Mesendoderm (in vitro differentiated cells): ENCODE measurements around the gene METTL27.
A peak's percentile ranks its signal among the peaks of the same experiment; 100 is the strongest.

ENCODE experiments used
- DNase-seq: peaks from one replicate; pipeline ENCODE4 v3.0.0; 2013
- H2AK5ac ChIP-seq: 2 replicates; pipeline ENCODE4 v1.6.1; 2013; ENCODE audit warnings: low read length, inconsistent platforms
- H2BK120ac ChIP-seq: 2 replicates; pipeline ENCODE4 v1.6.1; 2013; ENCODE audit warnings: low read depth, mild to moderate bottlenecking, low read length, moderate library complexity, mixed read lengths
- H2BK15ac ChIP-seq: replicated peaks from 2 replicates; pipeline ENCODE4 v1.6.1; 2013; ENCODE audit warnings: low read depth, mild to moderate bottlenecking, moderate library complexity
- H2BK5ac ChIP-seq: 2 replicates; pipeline ENCODE4 v1.6.1; 2013; ENCODE audit warnings: low read length, inconsistent platforms
- H3K18ac ChIP-seq: 2 replicates; pipeline ENCODE4 v1.6.1; 2013; ENCODE audit warnings: mild to moderate bottlenecking, low read length, mixed read lengths
- H3K23ac ChIP-seq: one replicate; pipeline ENCODE4 v1.6.1; 2013; ENCODE audit warnings: low read length
- H3K27ac ChIP-seq: 2 replicates; pipeline ENCODE4 v1.5.1; 2013; ENCODE audit warnings: low read depth, mild to moderate bottlenecking, inconsistent platforms, low read length, moderate library complexity
- H3K27me3 ChIP-seq: 2 replicates; pipeline ENCODE4 v1.6.1; 2013; ENCODE audit warnings: low read length, control low read depth, mild to moderate bottlenecking, inconsistent platforms; ENCODE audit not compliant: insufficient read depth, poor library complexity
- H3K36me3 ChIP-seq: 2 replicates; pipeline ENCODE4 v1.6.1; 2013; ENCODE audit warnings: low read length, inconsistent platforms; ENCODE audit not compliant: control insufficient read depth, insufficient read depth
- H3K4ac ChIP-seq: one replicate; pipeline ENCODE4 v1.6.1; 2013; ENCODE audit warnings: low read depth, mild to moderate bottlenecking, low read length, moderate library complexity
- H3K4me1 ChIP-seq: 2 replicates; pipeline ENCODE4 v1.6.1; 2013; ENCODE audit warnings: low read depth, low read length, inconsistent platforms; ENCODE audit not compliant: control insufficient read depth
- H3K4me2 ChIP-seq: 2 replicates; pipeline ENCODE4 v1.6.1; 2013; ENCODE audit warnings: low read length
- H3K4me3 ChIP-seq: 2 replicates; pipeline ENCODE4 v1.5.1; 2013; ENCODE audit warnings: mild to moderate bottlenecking, low read length
- H3K56ac ChIP-seq: one replicate; pipeline ENCODE4 v1.6.1; 2013; ENCODE audit warnings: low read length
- H3K79me1 ChIP-seq: 2 replicates; pipeline ENCODE4 v1.6.1; 2013; ENCODE audit warnings: low read length, inconsistent platforms
- H3K79me2 ChIP-seq: 2 replicates; pipeline ENCODE4 v1.6.1; 2013; ENCODE audit warnings: mild to moderate bottlenecking, low read length; ENCODE audit not compliant: control insufficient read depth, insufficient read depth
- H3K9ac ChIP-seq: 2 replicates; pipeline ENCODE4 v1.6.1; 2013; ENCODE audit warnings: low read length, inconsistent platforms
- H4K5ac ChIP-seq: one replicate; pipeline ENCODE4 v1.6.1; 2013; ENCODE audit warnings: low read length
- H4K8ac ChIP-seq: one replicate; pipeline ENCODE4 v1.6.1; 2013; ENCODE audit warnings: low read depth, mild to moderate bottlenecking, control low read depth, low read length, moderate library complexity
- WGBS: extraction: QIAGEN DNeasy Blood & Tissue Kit; methylation state at CpG from one replicate; pipeline ENCODE4 v1.1.7; 2013; ENCODE audit warnings: low lambda C conversion rate, missing lambda C conversion rate; ENCODE audit not compliant: insufficient coverage; ENCODE audit errors: extremely low coverage; 5-methylcytosine and 5-hydroxymethylcytosine counted together

Gene METTL27

GRCh38 chr7:73844131-73844547 lies 1.8 kb upstream of the METTL27 start:
- DNase-seq, result peak; percentile 82
- H3K27me3 ChIP-seq, result no peaks in the 10 kb centered on the region
- no peak overlapping the region for H3K27ac ChIP-seq

GRCh38 chr7:73841689-73842066 lies 638 bp downstream of the METTL27 start:
- no peak overlapping the region for H2BK5ac ChIP-seq
- no peak overlapping the region for H2BK120ac ChIP-seq
- H3K79me1 ChIP-seq, result no peaks in the 10 kb centered on the region
- H3K9ac ChIP-seq, result peak overlapping the region; percentile 74
- H2AK5ac ChIP-seq, result no peak overlapping the region
- H3K27me3 ChIP-seq, result no peaks in the 10 kb centered on the region
- no peak overlapping the region for H4K5ac ChIP-seq
- no peaks in the 10 kb centered on the region for H3K79me2 ChIP-seq
- H2BK15ac ChIP-seq, result no peak overlapping the region
- H4K8ac ChIP-seq, result no peak overlapping the region
- peak overlapping the region; percentile 88 for H3K56ac ChIP-seq
- no peak overlapping the region for H3K4ac ChIP-seq
- no CpG with 5 or more reads among the region's 15 CpGs for WGBS
- H3K4me3 ChIP-seq, result peak overlapping the region; percentile 44
- no peaks in the 10 kb centered on the region for H3K36me3 ChIP-seq
- no peak overlapping the region for H3K27ac ChIP-seq
- no peak overlapping the region for H3K18ac ChIP-seq
- H3K4me1 ChIP-seq, result peaks cover 3% of the 10 kb centered on the region
- peak; percentile 64 for DNase-seq
- H3K23ac ChIP-seq, result no peak overlapping the region
- peak overlapping the region; percentile 67 for H3K4me2 ChIP-seq

More at GRCh38 chr7:73844131-73844547, 1.8 kb upstream of the METTL27 start:
- no peak overlapping the region for H3K18ac ChIP-seq
- no CpG with 5 or more reads among the region's 9 CpGs for whole genome bisulfite sequencing
- no peaks in the 10 kb centered on the region for H3K36me3 ChIP-seq
- peak overlapping the region; percentile 42 for H3K56ac ChIP-seq
- no peak overlapping the region for H4K8ac ChIP-seq
- no peak overlapping the region for H4K5ac ChIP-seq
- no peak overlapping the region for H3K4ac ChIP-seq
- no peaks in the 10 kb centered on the region for H3K79me2 ChIP-seq
- H2AK5ac ChIP-seq, result no peak overlapping the region
- no peak overlapping the region for H2BK15ac ChIP-seq
- H3K4me3 ChIP-seq, result no peak overlapping the region
- no peaks in the 10 kb centered on the region for H3K79me1 ChIP-seq
- H2BK120ac ChIP-seq, result no peak overlapping the region
- no peak overlapping the region for H2BK5ac ChIP-seq
- H3K4me2 ChIP-seq, result no peak overlapping the region
- H3K4me1 ChIP-seq, result peaks cover 3% of the 10 kb centered on the region
- no peak overlapping the region for H3K23ac ChIP-seq
- H3K9ac ChIP-seq, result no peak overlapping the region

GRCh38 chr7:73840715-73841379 lies 1.5 kb downstream of the METTL27 start:
- no peak overlapping the region for H3K4me3 ChIP-seq
- no peak overlapping the region for H3K27ac ChIP-seq
- no peak overlapping the region for H2BK15ac ChIP-seq
- no peak overlapping the region for H4K5ac ChIP-seq
- no peaks in the 10 kb centered on the region for H3K36me3 ChIP-seq
- no CpG with 5 or more reads among the region's 16 CpGs for WGBS
- no peak overlapping the region for H3K4me2 ChIP-seq
- H2AK5ac ChIP-seq, result no peak overlapping the region
- H3K79me1 ChIP-seq, result no peaks in the 10 kb centered on the region
- H3K4ac ChIP-seq, result no peak overlapping the region
- H3K56ac ChIP-seq, result peak overlapping the region; percentile 49
- DNase-seq, result no peak
- H3K79me2 ChIP-seq, result no peaks in the 10 kb centered on the region
- no peaks in the 10 kb centered on the region for H3K27me3 ChIP-seq
- H3K18ac ChIP-seq, result no peak overlapping the region
- no peak overlapping the region for H2BK5ac ChIP-seq
- peaks cover 3% of the 10 kb centered on the region for H3K4me1 ChIP-seq
- no peak overlapping the region for H3K9ac ChIP-seq
- no peak overlapping the region for H3K23ac ChIP-seq
- no peak overlapping the region for H2BK120ac ChIP-seq
- H4K8ac ChIP-seq, result no peak overlapping the region

- Histone ChIP-seq H3K23ac (no peak overlapping the region), H2AK5ac (no peak overlapping the region), H3K27me3 (no peaks in the 10 kb centered on the region), H3K18ac (no peak overlapping the region), H3K56ac (no peak overlapping the region), H3K79me2 (no peaks in the 10 kb centered on the region), H2BK120ac (no peak overlapping the region), H3K9ac (no peak overlapping the region), H4K5ac (no peak overlapping the region), H3K36me3 (no peaks in the 10 kb centered on the region), H3K4ac (no peak overlapping the region), H2BK5ac (no peak overlapping the region), H3K27ac (no peak overlapping the region), H3K79me1 (no peaks in the 10 kb centered on the region), H3K4me1 (peaks cover 3% of the 10 kb centered on the region), H4K8ac (no peak overlapping the region), H2BK15ac (no peak overlapping the region), H3K4me2 (no peak overlapping the region), H3K4me3 (no peak overlapping the region)
- no CpG with 5 or more reads among the region's 22 CpGs for WGBS
- peak; percentile 63 for DNase-seq
These were observed 2.3 kb downstream of the METTL27 start for GRCh38 chr7:73839743-73840714.

- H3K56ac ChIP-seq, result no peak overlapping the region
- H2BK5ac ChIP-seq, result no peak overlapping the region
- H3K79me1 ChIP-seq, result no peaks in the 10 kb centered on the region
- no peak overlapping the region for H3K4ac ChIP-seq
- no peak for DNase-seq
- no peak overlapping the region for H2BK15ac ChIP-seq
- H2BK120ac ChIP-seq, result no peak overlapping the region
- no peak overlapping the region for H4K5ac ChIP-seq
- H3K27me3 ChIP-seq, result no peaks in the 10 kb centered on the region
- H4K8ac ChIP-seq, result no peak overlapping the region
- no peak overlapping the region for H3K27ac ChIP-seq
- H3K4me3 ChIP-seq, result no peak overlapping the region
- WGBS, result no CpG with 5 or more reads among the region's 7 CpGs
- H3K4me2 ChIP-seq, result no peak overlapping the region
- no peaks in the 10 kb centered on the region for H3K79me2 ChIP-seq
- H3K4me1 ChIP-seq, result peaks cover 3% of the 10 kb centered on the region
- no peak overlapping the region for H3K18ac ChIP-seq
- H3K23ac ChIP-seq, result no peak overlapping the region
- H2AK5ac ChIP-seq, result no peak overlapping the region
- no peaks in the 10 kb centered on the region for H3K36me3 ChIP-seq
- H3K9ac ChIP-seq, result no peak overlapping the region
These were observed 3.0 kb downstream of the METTL27 start for GRCh38 chr7:73839290-73839689.
